ENCODE measurements around the gene UBD.

Gene UBD

GRCh38 chr6:29521006-29521680, 38.4 kb downstream of the UBD start:
- no peak for DNase-seq (ENCODE audit: low read depth)

- DNase-seq (ENCODE audit: low read depth) = no peak
Measured at GRCh38 chr6:29520232-29520631, 39.3 kb downstream of the UBD start.

- no peak for DNase-seq (ENCODE audit: low read depth)
Measured at GRCh38 chr6:29519291-29520010, 40.1 kb downstream of the UBD start.

GRCh38 chr6:29517728-29518440, 41.6 kb downstream of the UBD start:
- DNase-seq (ENCODE audit: low read depth) = no peak

- DNase-seq (ENCODE audit: low read depth) = no peak
Measured at GRCh38 chr6:29517245-29517644, 42.3 kb downstream of the UBD start.

GRCh38 chr6:29516108-29516507, 43.4 kb downstream of the UBD start:
- DNase-seq (ENCODE audit: low read depth) = no peak

GRCh38 chr6:29510746-29511300, 48.7 kb downstream of the UBD start:
- no peak for DNase-seq (ENCODE audit: low read depth)

- DNase-seq (ENCODE audit: low read depth) = no peak
Measured at GRCh38 chr6:29510202-29510601, 49.3 kb downstream of the UBD start.

- DNase-seq (ENCODE audit: low read depth) = no peak
Measured at GRCh38 chr6:29509711-29510110, 49.8 kb downstream of the UBD start.

GRCh38 chr6:29509239-29509638, 50.3 kb downstream of the UBD start:
- no peak for DNase-seq (ENCODE audit: low read depth)

GRCh38 chr6:29507319-29507718, 52.2 kb downstream of the UBD start:
- DNase-seq (ENCODE audit: low read depth) = no peak

GRCh38 chr6:29506446-29507067, 53.0 kb downstream of the UBD start:
- DNase-seq (ENCODE audit: low read depth) = no peak

- no peak for DNase-seq (ENCODE audit: low read depth)
Measured at GRCh38 chr6:29505808-29506207, 53.7 kb downstream of the UBD start.

Data from GM04503 (cell line).